ENCODE measurements around the gene NPC2. TPM values are rescaled to one million over a fixed set of nuclear protein-coding genes. Genes with fewer than 3 reads are reported as not detected.

Gene NPC2
- total RNA-seq, 4 donors from 2014 or later, result 174 to 331 (median 251) TPM

DNA sequence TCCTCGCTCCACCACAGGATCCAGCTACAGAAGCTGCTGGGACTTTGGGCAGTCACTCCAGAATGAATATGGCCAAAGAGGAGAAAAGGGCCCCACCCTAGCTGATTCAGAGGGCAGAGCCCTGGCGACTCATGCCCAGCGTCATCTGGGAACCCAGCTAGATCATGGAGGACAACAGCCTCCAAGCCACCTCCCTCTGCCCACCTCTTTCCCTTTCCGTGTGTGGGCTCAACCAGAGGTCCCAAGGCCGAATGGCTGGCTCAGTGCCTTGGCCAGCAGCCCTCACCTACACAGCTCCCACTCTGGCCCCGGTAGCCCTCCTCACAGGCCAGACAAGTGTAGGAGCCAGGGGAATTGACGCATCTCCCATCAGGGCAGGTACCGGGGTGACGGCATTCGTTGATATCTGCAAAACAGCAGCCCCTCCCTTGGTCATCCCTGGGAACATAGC is 17.9 kb upstream of the NPC2 start:
- intact Hi-C loops (cut with DNase I), result no loop called here
- Histone ChIP-seq H3K4me1 (peaks cover 0 to 12% (median 4%) of the 10 kb centered on the region in 3 donors), H3K36me3 (peaks cover 0 to 78% (median 5%) of the 10 kb centered on the region in 3 donors), H3K27me3 (no peaks in the 10 kb centered on the region), H3K4me3 (no peak overlapping the region), H3K27ac (peak overlapping the region in 2 of 4 donors; percentile 21 to 28), H3K9me3 (no peaks in the 10 kb centered on the region)
- DNase-seq, result no peak
- TF ChIP-seq, protein P1, sequence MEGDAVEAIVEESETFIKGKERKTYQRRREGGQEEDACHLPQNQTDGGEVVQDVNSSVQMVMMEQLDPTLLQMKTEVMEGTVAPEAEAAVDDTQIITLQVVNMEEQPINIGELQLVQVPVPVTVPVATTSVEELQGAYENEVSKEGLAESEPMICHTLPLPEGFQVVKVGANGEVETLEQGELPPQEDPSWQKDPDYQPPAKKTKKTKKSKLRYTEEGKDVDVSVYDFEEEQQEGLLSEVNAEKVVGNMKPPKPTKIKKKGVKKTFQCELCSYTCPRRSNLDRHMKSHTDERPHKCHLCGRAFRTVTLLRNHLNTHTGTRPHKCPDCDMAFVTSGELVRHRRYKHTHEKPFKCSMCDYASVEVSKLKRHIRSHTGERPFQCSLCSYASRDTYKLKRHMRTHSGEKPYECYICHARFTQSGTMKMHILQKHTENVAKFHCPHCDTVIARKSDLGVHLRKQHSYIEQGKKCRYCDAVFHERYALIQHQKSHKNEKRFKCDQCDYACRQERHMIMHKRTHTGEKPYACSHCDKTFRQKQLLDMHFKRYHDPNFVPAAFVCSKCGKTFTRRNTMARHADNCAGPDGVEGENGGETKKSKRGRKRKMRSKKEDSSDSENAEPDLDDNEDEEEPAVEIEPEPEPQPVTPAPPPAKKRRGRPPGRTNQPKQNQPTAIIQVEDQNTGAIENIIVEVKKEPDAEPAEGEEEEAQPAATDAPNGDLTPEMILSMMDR (IDR thresholded peaks at IDR 0.05), result no peak
- no peak for TF ChIP-seq POLR2A (IDR thresholded peaks at IDR 0.05)
- 70% methylated on average over 3 of the region's 10 CpGs; no CpG with 5 or more reads in 1 of the 2 donors for WGBS, 2 donors

DNA sequence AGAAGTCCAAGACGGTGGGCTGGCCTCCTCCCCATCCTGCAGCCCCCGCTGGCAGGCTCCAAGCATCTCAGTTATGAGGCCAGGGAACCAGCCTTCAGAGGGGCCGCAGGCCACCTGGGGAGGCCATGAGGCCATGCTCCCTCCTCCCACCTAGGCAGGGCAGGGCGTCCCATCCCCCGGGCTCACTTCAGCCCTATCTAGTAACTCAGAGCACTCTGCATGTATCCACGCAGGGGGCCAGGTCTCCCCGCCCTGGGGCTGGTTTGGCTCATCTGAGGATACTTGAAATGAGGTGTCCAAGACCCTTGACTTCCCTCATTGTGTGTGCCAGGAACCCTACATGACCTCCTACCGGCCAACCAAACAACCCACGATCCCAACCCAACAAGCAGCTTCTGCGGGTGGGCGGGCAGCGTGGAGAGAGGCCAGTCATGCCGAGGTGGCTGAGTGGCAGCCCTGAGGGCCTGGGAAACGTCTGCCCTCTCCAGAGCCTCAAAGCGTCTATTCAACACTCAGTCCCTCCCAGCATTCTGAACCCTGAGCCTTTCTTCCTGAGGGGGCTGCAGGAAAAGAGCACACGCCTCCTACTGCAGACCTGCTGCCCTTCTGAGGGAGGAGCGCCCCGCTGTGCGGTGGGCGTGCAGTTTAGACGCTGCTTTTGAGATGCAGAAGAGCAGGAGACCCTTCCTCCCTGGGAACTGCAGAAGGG is 17.3 kb upstream of the NPC2 start:
- Histone ChIP-seq H3K9me3 (no peaks in the 10 kb centered on the region), H3K4me1 (peaks cover 0 to 12% (median 4%) of the 10 kb centered on the region in 3 donors), H3K27me3 (no peaks in the 10 kb centered on the region), H3K27ac (peak overlapping the region in 1 of 4 donors; percentile 21), H3K4me3 (no peak overlapping the region), H3K36me3 (peaks cover 0 to 76% (median 5%) of the 10 kb centered on the region in 3 donors)
- no peak for DNase-seq
- intact Hi-C loops (cut with DNase I), result no loop called here
- 58 to 76% methylated on average over 6 to 13 of the region's 21 CpGs for WGBS, 2 donors
- TF ChIP-seq, protein P1 (IDR thresholded peaks at IDR 0.05), result no peak
- TF ChIP-seq POLR2A (IDR thresholded peaks at IDR 0.05), result no peak

GRCh38 chr14:74509587-74510222 is 16.6 kb upstream of the NPC2 start:
- no peak for DNase-seq
- Histone ChIP-seq H3K4me3 (no peak overlapping the region), H3K4me1 (peaks cover 0 to 12% (median 4%) of the 10 kb centered on the region in 3 donors), H3K36me3 (peaks cover 0 to 80% (median 5%) of the 10 kb centered on the region in 3 donors), H3K9me3 (no peaks in the 10 kb centered on the region), H3K27me3 (no peaks in the 10 kb centered on the region), H3K27ac (no peak overlapping the region)
- intact Hi-C loops (cut with DNase I), result no loop called here
- TF ChIP-seq, protein P1 (IDR thresholded peaks at IDR 0.05), result no peak
- TF ChIP-seq POLR2A (IDR thresholded peaks at IDR 0.05), result no peak
- 80 to 96% methylated on average over 4 to 9 of the region's 10 CpGs for WGBS, 2 donors

- H3K9me3 ChIP-seq, result no peaks in the 10 kb centered on the region
- TF ChIP-seq POLR2A (IDR thresholded peaks at IDR 0.05), result no peak
- TF ChIP-seq, protein P1 (IDR thresholded peaks at IDR 0.05), result no peak
- no peak for DNase-seq
- intact Hi-C loops (cut with DNase I), result no loop called here
- no peaks in the 10 kb centered on the region for H3K27me3 ChIP-seq
- no peak overlapping the region for H3K27ac ChIP-seq
- H3K36me3 ChIP-seq, result peaks cover 0 to 87% (median 5%) of the 10 kb centered on the region in 3 donors
- H3K4me3 ChIP-seq, result no peak overlapping the region
- peaks cover 0 to 12% (median 4%) of the 10 kb centered on the region in 3 donors for H3K4me1 ChIP-seq
- 83 to 92% methylated on average over 3 to 5 of the region's 13 CpGs for WGBS, 2 donors
These were observed 15.8 kb upstream of the NPC2 start for GRCh38 chr14:74508844-74509428.

DNA sequence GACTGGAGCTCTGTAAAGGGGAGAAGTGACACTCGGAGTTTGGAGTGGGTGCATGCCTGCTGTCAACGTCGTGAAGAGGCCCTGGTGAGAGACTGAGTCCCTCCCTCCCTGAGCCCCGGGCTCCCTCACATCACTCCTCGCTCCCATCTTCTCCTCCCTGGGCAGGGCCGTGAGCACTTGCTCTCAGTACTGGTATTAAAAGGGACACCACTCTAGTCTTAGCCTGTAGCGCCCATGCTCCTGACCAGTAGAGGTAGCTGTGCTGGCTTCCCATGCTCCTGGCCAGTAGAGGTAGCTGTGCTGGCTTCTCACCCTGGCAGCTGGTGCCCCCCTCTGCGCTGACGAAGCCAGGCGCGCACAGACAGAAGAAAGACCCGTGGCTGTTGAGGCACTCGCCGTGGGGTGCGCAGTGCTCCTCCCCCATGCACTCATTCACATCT is 15.2 kb upstream of the NPC2 start:
- H3K9me3 ChIP-seq, result no peaks in the 10 kb centered on the region
- H3K36me3 ChIP-seq, result peaks cover 0 to 87% (median 5%) of the 10 kb centered on the region in 3 donors
- 64 to 80% methylated on average over 1 to 7 of the region's 15 CpGs for WGBS, 2 donors
- peaks cover 0 to 15% (median 4%) of the 10 kb centered on the region in 3 donors for H3K4me1 ChIP-seq
- no peak for DNase-seq
- no peaks in the 10 kb centered on the region for H3K27me3 ChIP-seq
- intact Hi-C loops (cut with DNase I), result no loop called here
- TF ChIP-seq POLR2A (IDR thresholded peaks at IDR 0.05), result no peak
- TF ChIP-seq, protein P1 (IDR thresholded peaks at IDR 0.05), result no peak
- no peak overlapping the region for H3K4me3 ChIP-seq
- no peak overlapping the region for H3K27ac ChIP-seq
